HG02798 (cell line): Measurements from ENCODE around the gene SUPT5H.
"Not testable (repeated sequence)": the region's sequence is repeated elsewhere in the genome, so short reads cannot be mapped to it uniquely, and the experiment has no call there.

Source experiments
- ATAC-seq: cut with Tn5 transposase; IDR thresholded peaks from one replicate; pipeline ENCODE4 v1.9.1; 2021; ENCODE audit warnings: mild to moderate bottlenecking; ENCODE audit not compliant: unreplicated experiment, poor library complexity

SUPT5H gene

DNA sequence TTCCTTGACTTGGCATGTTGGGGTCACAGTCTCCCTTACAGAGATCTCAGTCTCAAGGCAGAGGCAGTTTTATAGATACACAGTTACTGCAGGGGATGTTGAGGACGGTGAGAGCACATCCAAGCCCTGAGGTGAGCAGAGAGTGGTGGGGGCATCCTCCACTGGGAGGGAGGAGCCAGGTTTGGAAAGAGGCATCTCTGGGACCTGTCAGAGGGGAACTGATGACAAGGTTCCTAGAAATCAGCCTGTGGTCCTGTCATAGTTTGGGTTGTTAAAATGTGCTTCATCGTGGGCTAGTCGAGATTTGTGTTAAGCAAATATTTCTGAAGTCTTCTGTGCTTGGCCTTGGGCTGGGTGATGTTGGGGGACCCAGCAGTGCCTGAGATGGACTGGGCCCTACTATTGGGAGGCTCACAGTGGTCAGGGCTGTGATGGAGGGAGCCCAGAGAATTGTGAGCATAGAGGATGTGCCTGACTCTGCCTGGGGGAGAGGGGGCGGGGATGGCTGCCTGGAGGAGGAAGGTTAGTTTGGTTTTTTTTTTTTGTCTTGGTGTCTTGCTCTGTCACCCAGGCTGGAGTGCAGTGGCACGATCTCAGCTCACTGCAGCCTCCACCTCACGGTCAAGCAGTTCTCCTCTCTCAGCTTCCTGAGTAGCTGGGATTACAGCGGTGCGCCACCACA lies 3.9 kb downstream of the SUPT5H start:
- no peak for ATAC-seq

DNA sequence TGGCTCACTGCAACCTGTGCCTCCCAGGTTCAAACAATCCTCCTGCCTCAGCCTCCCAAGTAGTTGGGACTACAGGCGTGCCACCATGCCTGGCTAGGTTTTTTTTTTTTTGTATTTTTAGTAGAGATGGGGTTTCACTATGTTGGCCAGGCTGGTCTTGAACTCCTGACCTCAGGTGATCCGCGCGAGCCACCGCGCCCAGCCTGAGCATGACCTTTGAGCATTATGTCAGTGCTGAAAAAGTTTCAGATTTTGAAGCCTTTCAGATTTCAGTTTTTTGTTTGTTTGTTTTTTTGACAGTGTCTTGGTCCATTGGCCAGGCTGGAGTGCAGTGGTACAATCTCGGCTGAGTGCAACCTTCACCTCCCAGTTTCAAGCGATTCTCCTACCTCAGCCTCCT lies 5.9 kb downstream of the SUPT5H start:
- ATAC-seq, result not testable (repeated sequence)

DNA sequence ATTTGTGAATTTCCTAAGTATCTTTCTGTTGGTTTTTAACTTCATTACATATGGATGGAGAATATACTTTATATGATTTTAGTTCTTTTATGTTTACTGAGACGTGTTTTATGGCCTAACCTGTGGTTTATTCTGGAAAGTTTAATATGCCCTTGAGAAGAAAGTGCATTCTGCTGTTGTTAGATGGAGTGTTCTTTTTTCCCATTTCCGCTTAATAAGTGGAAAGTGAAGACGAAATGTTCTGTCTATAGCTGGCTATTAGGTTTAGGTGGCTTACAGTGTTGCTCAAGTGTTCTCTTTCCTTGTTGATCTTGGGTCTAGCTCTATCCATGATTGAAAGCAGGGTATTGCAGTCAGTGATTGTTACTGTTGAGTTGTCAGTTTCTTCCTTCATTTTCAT lies 18.0 kb downstream of the SUPT5H start:
- no peak for ATAC-seq

DNA sequence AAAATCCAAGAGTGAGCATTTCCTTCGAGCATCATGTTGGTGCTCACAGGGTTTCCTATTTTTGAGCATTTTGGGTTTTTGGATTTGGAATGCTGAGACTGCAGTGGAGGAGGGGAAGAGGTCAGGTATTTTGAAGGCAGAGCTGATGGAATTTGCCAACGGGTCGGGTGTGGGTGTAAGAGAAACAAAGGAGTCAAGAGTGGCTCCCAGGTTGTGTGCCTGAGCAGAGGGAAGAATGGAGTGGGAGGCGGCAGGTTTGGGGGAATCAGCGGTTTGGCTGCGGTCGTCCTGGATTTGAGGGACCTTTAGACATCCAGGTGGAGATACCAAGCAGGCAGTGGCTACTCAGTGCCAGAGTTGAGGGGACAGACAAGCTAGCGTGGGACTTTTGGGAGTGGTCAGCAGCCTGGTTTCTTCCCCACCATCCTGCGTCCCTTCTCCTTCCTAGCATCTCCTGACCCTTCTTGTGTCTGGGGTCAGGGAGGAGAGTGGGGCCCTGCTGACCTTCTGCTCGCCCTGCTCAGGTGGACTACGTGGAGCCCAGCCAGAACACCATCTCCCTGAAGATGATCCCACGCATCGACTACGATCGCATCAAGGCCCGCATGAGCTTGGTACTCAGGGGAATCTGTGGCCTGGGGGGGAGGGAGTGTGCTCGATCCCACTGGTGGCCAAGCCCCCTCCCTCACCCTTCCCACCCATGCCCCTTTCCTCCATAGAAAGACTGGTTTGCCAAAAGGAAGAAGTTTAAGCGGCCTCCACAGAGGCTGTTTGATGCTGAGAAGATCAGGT lies 20.8 kb downstream of the SUPT5H start:
- no peak for ATAC-seq

DNA sequence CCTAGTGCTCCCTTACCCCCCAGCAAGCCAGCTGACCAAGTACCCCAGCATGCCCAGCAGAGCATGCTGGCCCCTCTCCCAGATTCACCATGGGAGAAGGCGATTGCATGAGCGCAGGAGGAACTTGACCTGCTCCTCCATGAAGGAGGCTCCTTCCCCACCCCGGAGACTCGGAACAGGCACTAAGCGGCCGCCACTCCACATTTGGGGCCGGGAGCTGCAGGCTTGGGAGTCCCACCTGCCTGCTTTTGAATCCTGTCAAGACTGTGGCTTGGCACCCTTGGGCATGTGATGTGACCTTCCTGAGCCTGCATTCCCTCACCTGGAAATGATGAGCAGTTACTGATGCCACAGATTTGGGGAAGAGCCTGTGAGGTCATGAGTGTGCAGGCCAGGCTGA lies 22.6 kb downstream of the SUPT5H start:
- no peak for ATAC-seq

DNA sequence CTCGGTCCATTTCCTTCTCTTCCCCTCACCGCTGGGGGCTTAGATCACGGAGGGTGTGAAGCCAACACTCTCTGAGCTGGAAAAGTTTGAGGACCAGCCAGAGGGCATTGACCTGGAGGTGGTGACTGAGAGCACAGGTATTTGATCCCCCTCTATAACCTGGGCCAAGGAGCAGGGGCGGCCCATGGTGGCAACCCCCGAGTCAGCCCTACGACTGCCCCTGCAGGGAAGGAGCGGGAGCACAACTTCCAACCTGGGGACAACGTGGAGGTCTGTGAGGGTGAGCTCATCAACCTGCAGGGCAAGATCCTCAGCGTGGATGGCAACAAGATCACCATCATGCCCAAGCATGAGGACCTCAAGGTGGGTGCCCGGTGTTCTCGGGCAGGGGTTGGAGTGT lies 23.7 kb downstream of the SUPT5H start:
- no peak for ATAC-seq

DNA sequence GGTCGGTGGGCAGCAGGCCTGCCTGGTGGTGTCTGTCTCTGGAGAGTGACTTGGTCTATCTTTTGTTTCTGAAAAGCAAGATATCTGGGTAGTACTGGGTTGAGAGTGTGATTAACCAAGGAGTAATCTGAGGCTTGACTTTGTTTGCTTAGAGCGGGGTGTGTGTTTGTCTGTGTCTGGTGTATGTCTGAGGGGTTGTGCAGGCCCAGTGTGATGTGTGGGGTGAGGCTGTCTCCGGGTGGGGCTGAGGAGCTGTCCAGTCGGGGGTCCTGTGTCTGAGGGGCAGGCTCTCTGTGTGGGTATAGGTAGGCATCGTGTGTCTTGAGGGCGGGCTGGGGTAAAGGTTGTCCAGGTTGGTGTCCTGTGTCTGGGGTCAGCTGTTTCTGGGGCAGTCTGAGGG lies 24.2 kb downstream of the SUPT5H start:
- no peak for ATAC-seq

DNA sequence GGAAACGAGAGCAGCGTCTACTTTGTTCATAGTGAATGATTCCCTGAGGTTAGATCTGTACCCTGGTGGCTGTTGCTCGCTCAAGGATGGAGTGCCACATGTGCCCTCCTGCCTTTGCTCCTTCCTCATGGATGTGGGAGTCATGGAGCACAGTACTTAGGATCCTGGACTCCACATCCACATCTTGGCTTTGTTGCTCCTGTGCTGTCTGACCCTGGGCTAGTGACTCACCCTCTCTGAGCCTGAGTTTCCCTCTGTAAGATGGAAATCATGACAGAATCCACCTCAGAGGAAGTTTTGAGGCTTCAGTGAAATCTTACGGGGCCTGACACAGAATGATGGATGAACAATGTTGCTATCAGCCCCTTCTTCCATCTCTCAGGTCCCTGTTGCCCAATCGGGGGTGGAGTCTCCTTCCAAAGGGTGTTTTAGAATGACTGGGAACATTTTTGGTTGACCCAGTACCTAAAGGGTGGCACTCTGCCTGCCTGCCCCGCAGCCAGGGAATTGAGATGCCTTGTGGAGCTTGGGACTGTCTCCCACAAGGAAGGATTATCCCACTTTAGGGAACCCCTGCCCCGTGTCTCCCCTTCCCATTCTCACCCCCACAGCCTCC lies 25.4 kb downstream of the SUPT5H start:
- ATAC-seq, result no peak

DNA sequence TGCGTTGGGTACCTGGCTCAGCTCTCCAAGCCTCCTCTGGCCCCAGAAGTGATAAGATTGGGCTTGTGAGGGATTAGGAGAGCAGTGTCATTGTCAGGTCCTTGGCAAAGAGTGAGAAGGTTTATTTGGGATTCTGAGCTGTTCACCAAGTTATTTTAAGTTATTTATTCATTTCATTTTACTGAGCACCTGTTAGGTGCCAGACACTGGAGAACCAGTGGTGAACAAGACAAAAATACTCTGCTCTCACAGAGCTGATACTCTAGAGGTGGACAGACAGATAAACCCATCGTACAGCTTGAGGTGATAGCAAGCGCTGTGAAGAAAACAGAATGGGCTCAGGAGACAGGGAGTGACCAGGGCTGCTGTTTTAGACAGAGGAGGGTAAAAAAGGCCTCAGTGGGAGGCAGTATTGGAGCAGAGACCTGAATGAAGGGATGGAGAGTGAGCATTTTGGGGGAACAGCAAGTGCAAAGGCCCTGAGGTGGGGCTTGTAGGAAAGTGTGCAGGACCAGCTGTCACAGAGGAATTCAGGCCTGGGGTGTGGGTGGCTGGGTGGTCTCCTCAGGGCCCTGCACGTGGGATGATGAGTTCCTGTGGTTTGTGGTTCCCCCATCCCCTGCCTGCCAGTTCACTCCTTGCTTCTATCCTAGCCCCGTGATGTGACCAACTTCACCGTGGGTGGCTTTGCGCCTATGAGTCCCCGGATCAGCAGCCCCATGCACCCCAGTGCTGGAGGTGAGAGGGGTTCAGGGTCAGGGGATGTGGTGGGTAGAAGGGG lies 26.6 kb downstream of the SUPT5H start:
- no peak for ATAC-seq

DNA sequence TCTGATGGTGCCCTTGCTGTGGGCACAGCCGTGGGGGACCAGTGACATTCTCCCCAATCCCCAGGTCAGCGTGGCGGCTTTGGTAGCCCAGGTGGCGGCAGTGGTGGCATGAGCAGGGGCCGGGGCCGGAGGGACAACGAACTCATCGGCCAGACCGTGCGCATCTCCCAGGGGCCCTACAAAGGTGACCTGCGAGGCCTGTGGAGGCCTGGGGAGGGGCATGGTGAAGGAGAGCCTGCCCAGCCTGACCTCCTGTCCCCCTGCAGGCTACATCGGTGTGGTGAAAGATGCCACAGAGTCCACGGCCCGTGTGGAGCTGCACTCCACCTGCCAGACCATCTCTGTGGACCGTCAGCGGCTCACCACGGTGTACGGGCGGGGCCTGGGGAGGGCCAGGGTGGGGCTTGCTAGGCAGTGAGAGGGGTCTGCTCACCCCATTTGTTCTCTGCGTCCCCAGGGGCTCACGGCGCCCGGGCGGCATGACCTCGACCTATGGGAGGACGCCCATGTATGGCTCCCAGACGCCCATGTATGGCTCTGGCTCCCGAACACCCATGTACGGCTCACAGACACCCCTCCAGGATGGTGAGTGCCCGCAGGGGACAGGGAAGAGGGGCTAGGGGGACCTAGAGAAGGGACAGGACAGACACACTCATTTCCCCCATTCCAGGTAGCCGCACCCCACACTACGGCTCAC lies 27.5 kb downstream of the SUPT5H start:
- no peak for ATAC-seq

DNA sequence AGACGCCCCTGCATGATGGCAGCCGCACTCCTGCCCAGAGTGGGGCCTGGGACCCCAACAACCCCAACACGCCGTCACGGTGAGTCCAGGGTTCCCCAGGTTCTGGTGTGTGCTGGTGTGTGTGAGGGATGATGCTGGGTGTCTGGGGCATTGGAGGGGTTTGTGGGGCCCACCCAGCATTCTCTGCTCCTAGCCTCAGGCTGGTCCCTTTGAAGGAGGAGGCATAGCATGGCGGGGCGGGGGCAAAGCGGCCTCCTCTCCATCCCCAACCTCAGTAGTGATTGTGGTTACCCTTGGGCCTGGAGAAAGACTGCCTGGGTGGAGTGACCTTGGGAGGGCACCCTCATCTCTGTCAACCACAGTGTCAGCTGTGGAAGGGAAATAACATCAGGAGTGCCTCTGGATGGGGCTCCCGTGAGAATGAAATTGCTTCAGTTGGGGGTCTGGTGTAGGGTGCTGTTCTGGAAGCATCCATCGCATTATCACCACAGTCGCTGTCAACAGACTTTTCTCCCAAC lies 28.1 kb downstream of the SUPT5H start:
- ATAC-seq, result no peak

DNA sequence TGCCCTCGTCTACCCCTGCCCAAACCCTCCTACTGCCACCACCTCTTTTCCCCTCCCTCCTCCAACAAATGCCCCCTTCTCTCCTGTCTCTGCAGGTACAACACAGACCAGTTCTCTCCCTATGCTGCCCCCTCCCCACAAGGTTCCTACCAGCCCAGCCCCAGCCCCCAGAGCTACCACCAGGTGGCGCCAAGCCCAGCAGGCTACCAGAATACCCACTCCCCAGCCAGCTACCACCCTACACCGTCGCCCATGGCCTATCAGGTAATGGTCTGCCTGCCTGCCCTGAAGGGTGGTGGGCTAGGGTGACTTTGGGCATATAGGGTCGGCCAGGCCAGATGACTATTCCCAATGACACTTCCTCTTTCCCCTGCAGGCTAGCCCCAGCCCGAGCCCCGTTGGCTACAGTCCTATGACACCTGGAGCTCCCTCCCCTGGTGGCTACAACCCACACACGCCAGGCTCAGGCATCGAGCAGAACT lies 28.8 kb downstream of the SUPT5H start:
- no peak for ATAC-seq

DNA sequence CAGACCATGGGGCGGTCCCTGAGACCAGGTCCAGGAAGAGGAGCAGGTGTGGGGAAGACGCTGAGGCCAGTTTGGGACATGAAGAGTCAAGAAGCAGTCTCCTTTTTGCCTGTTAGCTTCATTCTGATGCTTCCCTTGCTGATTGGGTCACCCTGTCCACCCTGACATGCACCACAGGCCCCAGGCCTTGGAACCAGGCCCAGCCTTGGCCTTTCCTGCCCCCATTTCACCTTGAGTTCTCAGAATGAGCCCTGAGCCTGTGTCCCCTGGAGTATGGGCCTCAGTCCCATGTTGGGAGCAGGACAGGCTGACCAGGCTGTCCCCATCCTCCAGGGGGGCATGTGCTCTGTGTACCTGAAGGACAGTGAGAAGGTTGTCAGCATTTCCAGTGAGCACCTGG lies 30.4 kb downstream of the SUPT5H start:
- no peak for ATAC-seq

DNA sequence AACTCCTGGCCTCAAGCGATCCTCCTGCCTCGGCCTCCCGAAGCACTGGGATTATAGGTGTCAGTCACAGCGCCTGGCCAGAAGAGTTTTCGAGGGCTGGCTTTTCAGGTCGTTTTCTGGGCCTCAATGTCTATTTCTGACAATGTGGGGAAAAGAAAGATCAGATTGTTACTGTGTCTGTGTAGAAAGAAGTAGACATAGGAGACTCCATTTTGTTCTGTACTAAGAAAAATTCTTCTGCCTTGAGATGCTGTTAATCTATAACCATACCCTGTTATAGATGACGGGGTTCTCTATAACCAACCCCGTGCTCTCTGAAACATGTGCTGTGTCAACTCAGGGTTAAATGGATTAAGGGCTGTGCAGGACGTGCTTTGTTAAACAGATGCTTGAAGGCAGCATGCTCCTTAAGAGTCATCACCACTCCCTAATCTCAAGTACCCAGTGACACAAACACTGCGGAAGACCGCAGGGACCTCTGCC lies 34.0 kb downstream of the SUPT5H start:
- not testable (repeated sequence) for ATAC-seq

DNA sequence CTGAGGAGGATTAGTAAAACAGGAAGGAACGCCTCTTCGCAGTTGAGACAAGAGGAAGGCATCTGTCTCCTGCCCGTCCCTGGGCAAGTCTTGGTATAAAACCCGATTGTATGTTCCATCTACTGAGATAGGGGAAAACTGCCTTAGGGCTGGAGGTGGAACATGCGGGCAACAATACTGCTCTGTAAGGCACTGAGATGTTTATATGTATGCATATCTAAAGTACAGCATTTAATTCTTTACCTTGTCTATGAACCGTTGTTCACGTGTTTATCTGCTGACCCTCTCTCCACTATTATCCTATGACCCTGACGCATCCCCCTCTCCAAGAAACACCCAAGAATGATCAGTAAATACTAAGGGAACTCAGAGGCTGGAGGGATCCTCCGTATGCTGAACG lies 34.5 kb downstream of the SUPT5H start:
- no peak for ATAC-seq

DNA sequence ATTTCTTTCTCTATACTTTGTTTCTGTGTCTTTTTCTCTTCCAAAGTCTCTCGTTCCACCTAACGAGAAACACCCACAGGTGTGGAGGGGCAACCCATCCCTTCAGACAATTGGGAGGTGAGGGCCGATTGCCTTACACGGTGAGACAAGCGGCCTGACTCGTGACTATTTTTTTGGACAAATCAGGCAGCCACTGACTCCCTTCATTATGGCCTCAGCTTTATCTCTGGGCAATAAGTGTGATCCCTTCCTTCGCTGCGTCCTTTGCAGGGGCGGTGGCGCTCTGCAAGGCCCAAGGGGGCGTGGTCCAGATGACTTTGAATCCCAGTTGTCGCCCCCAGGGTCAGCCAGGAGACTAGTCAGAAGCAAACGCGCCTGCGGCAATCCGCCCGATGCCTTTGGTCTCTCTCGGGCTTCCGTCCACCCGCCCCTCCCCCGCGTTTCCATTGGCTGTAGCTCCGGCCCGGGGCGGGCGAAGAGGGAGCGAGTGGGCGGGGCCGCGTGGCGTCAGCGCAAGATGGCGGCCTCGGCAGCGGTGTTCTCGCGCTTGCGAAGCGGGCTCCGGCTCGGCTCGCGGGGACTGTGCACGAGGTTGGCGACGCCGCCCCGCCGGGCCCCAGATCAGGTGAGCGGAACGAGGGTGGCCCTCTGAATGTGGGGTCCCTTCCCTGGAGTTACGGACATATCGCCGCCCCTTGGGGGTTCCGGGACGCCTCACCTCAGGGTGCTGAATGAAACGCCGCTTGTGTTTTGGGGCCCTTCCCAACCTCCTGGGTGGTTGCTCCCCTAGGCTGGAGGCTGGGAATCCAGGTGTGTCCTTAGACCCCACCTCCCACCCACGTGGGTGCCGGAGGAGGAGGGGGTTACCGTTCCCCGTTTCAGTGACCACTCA lies 35.2 kb downstream of the SUPT5H start, which contains the start of gene TIMM50:
Gene TIMM50 (plus strand): TSS at position 502 of the 892 bp plus-strand sequence. CDS start 16 bp downstream, at position 518.
- ATAC-seq, result peak; percentile 96

DNA sequence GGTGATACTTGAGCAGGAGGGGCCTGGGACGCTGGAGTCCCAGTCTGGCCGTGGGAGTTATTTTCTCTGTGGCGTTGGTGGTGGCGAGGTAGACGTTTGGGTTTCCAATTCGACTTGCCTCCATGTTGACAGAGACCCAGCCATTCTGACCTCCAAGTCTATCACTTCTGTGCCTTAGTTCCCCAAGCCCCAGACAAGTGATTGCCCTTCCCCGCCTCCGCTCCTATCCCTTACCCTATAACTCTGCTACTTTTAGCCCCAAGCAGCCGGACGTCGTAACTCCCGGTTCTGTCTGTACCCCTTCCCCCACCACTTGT lies 35.8 kb downstream of the SUPT5H start:
- ATAC-seq, result no peak

DNA sequence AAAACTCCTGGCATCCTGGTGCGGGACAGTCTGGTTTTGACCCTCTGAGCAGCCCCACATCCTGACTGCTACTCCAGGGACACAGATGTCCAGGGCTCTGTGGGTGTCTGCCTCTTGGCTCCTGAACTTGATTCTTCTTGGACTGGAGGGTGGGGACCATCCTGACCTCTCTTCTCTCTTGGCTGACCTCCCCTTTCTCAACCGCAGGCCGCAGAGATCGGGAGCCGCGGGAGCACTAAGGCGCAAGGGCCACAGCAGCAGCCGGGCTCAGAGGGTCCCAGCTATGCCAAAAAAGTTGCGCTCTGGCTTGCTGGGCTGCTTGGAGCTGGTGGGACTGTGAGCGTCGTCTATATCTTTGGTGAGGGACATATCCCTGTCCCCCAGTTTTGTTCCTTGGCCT lies 36.3 kb downstream of the SUPT5H start:
- ATAC-seq, result no peak

DNA sequence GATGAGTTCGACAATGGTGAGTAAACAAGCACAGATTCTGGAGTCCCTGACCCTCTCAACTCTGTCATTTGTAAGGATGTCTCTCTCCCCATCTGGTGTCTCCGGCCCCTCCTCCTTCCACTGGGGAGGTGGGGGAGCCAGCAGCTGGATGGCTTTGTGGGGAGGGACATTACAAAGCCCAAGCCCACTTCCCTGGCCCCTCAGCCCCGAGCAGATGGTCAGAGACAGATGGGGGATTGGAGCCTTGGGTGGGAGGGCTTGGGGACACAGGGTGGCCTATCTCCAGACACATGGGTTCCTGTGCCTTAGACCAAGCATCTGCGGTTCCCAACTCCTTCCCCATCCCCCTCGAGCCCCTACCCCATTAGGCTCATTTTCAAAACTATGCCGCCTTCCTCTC lies 37.8 kb downstream of the SUPT5H start:
- ATAC-seq, result no peak
